GM12878 (cell line): ENCODE results near the gene MS4A14. TPM values are rescaled to one million over a fixed set of nuclear protein-coding genes. Genes with fewer than 3 reads are reported as not detected.
A peak's percentile ranks its signal among the peaks of the same experiment; 100 is the strongest.

ENCODE experiments used
- CBFB ChIP-seq: IDR thresholded peaks from 2 replicates; pipeline ENCODE4 v1.6.1; 2016; ENCODE audit warnings: antibody characterized with exemption, low read depth
- CEBPZ ChIP-seq: fragments of 150-350 bp; IDR thresholded peaks from 2 replicates; pipeline ENCODE4 v1.6.1; 2016; ENCODE audit warnings: low read depth, low read length
- CHD2 ChIP-seq: IDR thresholded peaks from 2 replicates; pipeline ENCODE4 v1.6.1; 2011; ENCODE audit warnings: low read depth, low read length, improper control_type of control experiment, borderline replicate concordance
- CUX1 ChIP-seq: IDR thresholded peaks from 2 replicates; pipeline ENCODE4 v1.6.1; 2012; ENCODE audit warnings: improper control_type of control experiment, low read depth, low read length; ENCODE audit not compliant: insufficient replicate concordance
- DPF2 ChIP-seq: fragments of 450-650 bp; IDR thresholded peaks from 2 replicates; pipeline ENCODE4 v1.6.1; 2017; ENCODE audit warnings: mild to moderate bottlenecking
- NFIC ChIP-seq: IDR thresholded peaks from 2 replicates; pipeline ENCODE4 v1.6.1; 2012; ENCODE audit warnings: low read depth, mild to moderate bottlenecking, inconsistent platforms, low read length, moderate library complexity
- NR2C2 ChIP-seq: IDR thresholded peaks from 2 replicates; pipeline ENCODE4 v1.6.1; 2011; ENCODE audit warnings: borderline replicate concordance, low read depth; ENCODE audit not compliant: control insufficient read depth, insufficient read length
- NR2F1 ChIP-seq: fragments of 450-650 bp; conservative IDR thresholded peaks from 2 replicates; pipeline ENCODE4 v1.6.1; 2017; ENCODE audit warnings: mild to moderate bottlenecking
- POLR2AphosphoS2 ChIP-seq: IDR thresholded peaks from 2 replicates; pipeline ENCODE4 v1.6.1; 2011; ENCODE audit warnings: low read depth, mild to moderate bottlenecking, low read length, improper control_type of control experiment, moderate library complexity
- RBBP5 ChIP-seq: fragments of 200-600 bp; sonication (generic); conservative IDR thresholded peaks from 2 replicates; pipeline ENCODE4 v1.6.1; 2016
- RCOR1 ChIP-seq: conservative IDR thresholded peaks from 2 replicates; pipeline ENCODE4 v1.6.1; 2012; ENCODE audit warnings: low read depth, low read length, improper control_type of control experiment
- RUNX3 ChIP-seq: IDR thresholded peaks from 2 replicates; pipeline ENCODE4 v1.6.1; 2012; ENCODE audit warnings: low read length, inconsistent platforms
- SIN3A ChIP-seq: IDR thresholded peaks from 2 replicates; pipeline ENCODE4 v1.6.1; 2012; ENCODE audit warnings: low read depth, low read length, improper control_type of control experiment
- SRF ChIP-seq, 2 experiments: IDR thresholded peaks; 2 replicates each; pipeline ENCODE4 v1.6.1; 2011; ENCODE audit warnings: low read depth in 2 of 2, low read length in 2 of 2, mild to moderate bottlenecking in 1 of 2, moderate library complexity in 1 of 2
- TCF3 ChIP-seq: IDR thresholded peaks from 2 replicates; pipeline ENCODE4 v1.6.1; 2012; ENCODE audit warnings: low read depth, mild to moderate bottlenecking, low read length, borderline replicate concordance; ENCODE audit not compliant: insufficient read depth
- USF1 ChIP-seq: IDR thresholded peaks from 2 replicates; pipeline ENCODE4 v1.6.1; 2011; ENCODE audit warnings: borderline replicate concordance, low read depth, mild to moderate bottlenecking, moderate library complexity, mixed read lengths, low read length; ENCODE audit not compliant: insufficient read depth; ENCODE audit errors: extremely low read length
- polyA plus RNA-seq, 11 experiments: library from polyadenylated mRNA; depleted of rRNA in 4 of 11; unstranded in 6 of 11; stranded (reverse) in 5 of 11; fragments of >200 nt; fragmentation: Nextera tagmentation in 4 of 11; fragmentation: Illumina TruSeq in 1 of 11; extraction: Ambion mirVana in 4 of 11; extraction: Trizol in 1 of 11; gene quantifications; 1 replicate in 1 of 11; 2 replicates in 10 of 11; pipeline versions ENCODE4 v1.2.1 to v1.2.3, GENCODE V29; 2011 to 2016; ENCODE audit warnings: inconsistent platforms in 2 of 11, missing spikeins in 2 of 11, low read depth in 1 of 11
- total RNA-seq, 4 experiments: library from RNA; depleted of rRNA in 3 of 4; stranded (reverse); fragments of >200 nt in 3 of 4; fragmentation: Illumina TruSeq in 1 of 4; extraction: Trizol in 1 of 4; gene quantifications; 2 replicates each; pipeline versions ENCODE4 v1.2.1 to v1.2.3, GENCODE V29; 2013 to 2021
- TF ChIP-seq, protein P1 (sequence below): fragments of 450-650 bp; IDR thresholded peaks from 2 replicates; pipeline ENCODE4 v1.6.1; 2018; ENCODE audit warnings: mild to moderate bottlenecking, low read depth, moderate library complexity; ENCODE audit not compliant: partially characterized antibody

The MS4A14 gene
- total and polyA plus RNA-seq, 10 of the 15 experiments (the other 5 are each of a cell fraction or from before 2014, with no cell fraction given): 0.13 to 1.0 (median 0.63) TPM; not detected in 1

GRCh38 chr11:60389279-60389910 lies 6.9 kb upstream of the MS4A14 start (continued):
- TF ChIP-seq, protein P1, sequence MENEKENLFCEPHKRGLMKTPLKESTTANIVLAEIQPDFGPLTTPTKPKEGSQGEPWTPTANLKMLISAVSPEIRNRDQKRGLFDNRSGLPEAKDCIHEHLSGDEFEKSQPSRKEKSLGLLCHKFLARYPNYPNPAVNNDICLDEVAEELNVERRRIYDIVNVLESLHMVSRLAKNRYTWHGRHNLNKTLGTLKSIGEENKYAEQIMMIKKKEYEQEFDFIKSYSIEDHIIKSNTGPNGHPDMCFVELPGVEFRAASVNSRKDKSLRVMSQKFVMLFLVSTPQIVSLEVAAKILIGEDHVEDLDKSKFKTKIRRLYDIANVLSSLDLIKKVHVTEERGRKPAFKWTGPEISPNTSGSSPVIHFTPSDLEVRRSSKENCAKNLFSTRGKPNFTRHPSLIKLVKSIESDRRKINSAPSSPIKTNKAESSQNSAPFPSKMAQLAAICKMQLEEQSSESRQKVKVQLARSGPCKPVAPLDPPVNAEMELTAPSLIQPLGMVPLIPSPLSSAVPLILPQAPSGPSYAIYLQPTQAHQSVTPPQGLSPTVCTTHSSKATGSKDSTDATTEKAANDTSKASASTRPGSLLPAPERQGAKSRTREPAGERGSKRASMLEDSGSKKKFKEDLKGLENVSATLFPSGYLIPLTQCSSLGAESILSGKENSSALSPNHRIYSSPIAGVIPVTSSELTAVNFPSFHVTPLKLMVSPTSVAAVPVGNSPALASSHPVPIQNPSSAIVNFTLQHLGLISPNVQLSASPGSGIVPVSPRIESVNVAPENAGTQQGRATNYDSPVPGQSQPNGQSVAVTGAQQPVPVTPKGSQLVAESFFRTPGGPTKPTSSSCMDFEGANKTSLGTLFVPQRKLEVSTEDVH: no peak
- TF ChIP-seq POLR2AphosphoS2 (no peak), SRF (IDR thresholded peaks at IDR 0.05; ENCODE audit: low read depth in 2 of 2, low read length in 2 of 2) (no peak), RCOR1 (no peak), RBBP5 (no peak), CUX1 (peak; percentile 33), DPF2 (no peak), TCF3 (no peak), NR2F1 (no peak), USF1 (peak; percentile 65), RUNX3 (peak; percentile 86), CBFB (no peak), CHD2 (0 out of 2 replicates have a peak, but pooled peaks have one; percentile 53), CEBPZ (no peak), NFIC (no peak; the same call in 1 of the 2 replicates), SIN3A (no peak), NR2C2 (no peak)
